ENCODE measurements around the gene RASAL2.
"Not testable (repeated sequence)": the region's sequence is repeated elsewhere in the genome, so short reads cannot be mapped to it uniquely, and the experiment has no call there.

RASAL2 gene

DNA sequence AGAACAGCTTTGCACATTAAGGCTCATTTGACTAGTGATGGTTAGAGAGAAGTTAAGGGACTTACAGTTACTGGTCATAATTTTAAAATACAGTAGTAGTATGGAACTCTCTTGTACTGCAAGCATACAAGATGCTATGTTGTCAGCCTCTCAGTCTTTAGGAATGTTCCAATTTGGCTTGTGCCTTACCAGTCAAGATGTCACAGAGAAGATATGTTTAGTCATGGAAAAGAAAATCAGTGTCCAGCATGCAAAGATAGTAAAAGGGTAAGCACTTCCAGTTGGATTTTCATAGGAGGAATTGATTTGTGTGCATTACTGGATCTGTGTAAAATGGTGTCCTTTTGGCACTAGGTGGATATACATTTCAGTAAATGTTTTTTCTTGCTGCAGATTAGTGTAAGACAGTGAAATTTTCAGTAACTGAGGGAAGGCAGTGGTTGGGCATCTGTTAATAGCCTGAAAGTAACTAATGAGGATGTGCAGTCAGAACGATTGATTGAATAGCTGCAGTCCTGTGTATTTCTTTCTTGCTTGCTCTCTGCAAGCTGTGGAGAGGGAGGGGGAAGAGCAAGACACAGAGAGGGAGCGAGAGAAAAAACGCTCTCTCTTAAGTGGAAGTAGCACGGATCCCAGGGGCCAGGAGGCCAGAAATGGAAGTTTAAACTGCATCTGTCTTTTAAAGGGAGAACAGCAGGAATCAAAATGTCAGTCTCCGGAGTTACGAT is 294.7 kb downstream of the RASAL2 start:
- no peak overlapping the region for H3K9ac ChIP-seq (ENCODE audit: low read depth, low read length, poor library complexity, severe bottlenecking)
- no peaks in the 10 kb centered on the region for H3K4me1 ChIP-seq (ENCODE audit: insufficient read depth, low read length, poor library complexity, severe bottlenecking)
- no peaks in the 10 kb centered on the region for H3K36me3 ChIP-seq (ENCODE audit: insufficient read depth, low read length)
- H2AFZ ChIP-seq (ENCODE audit: low read length): no peak overlapping the region
- no peaks in the 10 kb centered on the region for H3K27me3 ChIP-seq (ENCODE audit: insufficient read depth, low read length, poor library complexity, severe bottlenecking)
- no peaks in the 10 kb centered on the region for H3K9me3 ChIP-seq (ENCODE audit: insufficient read depth, low read depth, low read length)
- no peaks in the 10 kb centered on the region for H3F3A ChIP-seq (ENCODE audit: low read depth)
- TF ChIP-seq CTCF (conservative IDR thresholded peaks at IDR 0.05; ENCODE audit: low read length): no peak
- TF ChIP-seq EZH2phosphoT487 (IDR thresholded peaks at IDR 0.05; ENCODE audit: borderline replicate concordance): no peak
- no peaks in the 10 kb centered on the region for H4K20me1 ChIP-seq (ENCODE audit: insufficient read depth, low read length, poor library complexity, severe bottlenecking)
- H3K9me2 ChIP-seq (replicated peaks; ENCODE audit: low read depth, low read length): no peaks in the 10 kb centered on the region
- H3K79me2 ChIP-seq (ENCODE audit: insufficient read depth, low read length): no peaks in the 10 kb centered on the region
- H3K4me3 ChIP-seq (ENCODE audit: low read length, poor library complexity, severe bottlenecking): no peak overlapping the region
- no peak overlapping the region for H3K4me2 ChIP-seq (ENCODE audit: low read depth, low read length, poor library complexity, severe bottlenecking)

DNA sequence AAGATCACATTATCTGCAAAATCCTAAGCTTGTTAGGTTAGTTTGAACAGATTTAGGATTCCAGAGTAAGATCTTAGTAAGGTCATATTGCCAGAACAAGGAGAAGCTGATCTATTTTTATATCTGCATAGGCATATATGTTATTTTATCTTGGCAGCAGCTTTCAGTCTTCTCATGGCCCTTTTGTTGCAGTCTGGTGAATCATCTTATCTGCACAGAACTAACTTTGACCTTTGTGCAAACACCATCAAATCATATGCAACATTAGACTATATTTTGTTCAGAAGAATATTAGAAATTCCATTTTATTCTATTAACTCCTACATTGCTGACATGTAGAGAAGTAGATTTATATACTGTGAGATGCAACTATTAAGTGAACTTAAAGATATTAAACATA is 295.5 kb downstream of the RASAL2 start:
- Histone ChIP-seq H3K36me3 (ENCODE audit: insufficient read depth, low read length) (no peaks in the 10 kb centered on the region), H3F3A (ENCODE audit: low read depth) (no peaks in the 10 kb centered on the region), H3K9ac (ENCODE audit: low read depth, low read length, poor library complexity, severe bottlenecking) (no peak overlapping the region), H3K4me1 (ENCODE audit: insufficient read depth, low read length, poor library complexity, severe bottlenecking) (no peaks in the 10 kb centered on the region), H4K20me1 (ENCODE audit: insufficient read depth, low read length, poor library complexity, severe bottlenecking) (no peaks in the 10 kb centered on the region), H3K9me3 (ENCODE audit: insufficient read depth, low read depth, low read length) (no peaks in the 10 kb centered on the region), H3K4me2 (ENCODE audit: low read depth, low read length, poor library complexity, severe bottlenecking) (no peak overlapping the region), H3K4me3 (ENCODE audit: low read length, poor library complexity, severe bottlenecking) (no peak overlapping the region), H3K27me3 (ENCODE audit: insufficient read depth, low read length, poor library complexity, severe bottlenecking) (no peaks in the 10 kb centered on the region), H2AFZ (ENCODE audit: low read length) (no peak overlapping the region), H3K9me2 (replicated peaks; ENCODE audit: low read depth, low read length) (no peaks in the 10 kb centered on the region), H3K79me2 (ENCODE audit: insufficient read depth, low read length) (no peaks in the 10 kb centered on the region)
- no peak for TF ChIP-seq EZH2phosphoT487 (IDR thresholded peaks at IDR 0.05; ENCODE audit: borderline replicate concordance)
- TF ChIP-seq CTCF (conservative IDR thresholded peaks at IDR 0.05; ENCODE audit: low read length): no peak

- not testable (repeated sequence) for H3K79me2 ChIP-seq (ENCODE audit: insufficient read depth, low read length); H3K9me2 ChIP-seq (replicated peaks; ENCODE audit: low read depth, low read length); H4K20me1 ChIP-seq (ENCODE audit: insufficient read depth, low read length, poor library complexity, severe bottlenecking); H2AFZ ChIP-seq (ENCODE audit: low read length); H3K9ac ChIP-seq (ENCODE audit: low read depth, low read length, poor library complexity, severe bottlenecking); H3F3A ChIP-seq (ENCODE audit: low read depth); H3K4me1 ChIP-seq (ENCODE audit: insufficient read depth, low read length, poor library complexity, severe bottlenecking); H3K4me3 ChIP-seq (ENCODE audit: low read length, poor library complexity, severe bottlenecking); H3K9me3 ChIP-seq (ENCODE audit: insufficient read depth, low read depth, low read length); H3K4me2 ChIP-seq (ENCODE audit: low read depth, low read length, poor library complexity, severe bottlenecking); H3K36me3 ChIP-seq (ENCODE audit: insufficient read depth, low read length); H3K27me3 ChIP-seq (ENCODE audit: insufficient read depth, low read length, poor library complexity, severe bottlenecking)
These were observed 296.4 kb downstream of the RASAL2 start for GRCh38 chr1:178390280-178390679.

DNA sequence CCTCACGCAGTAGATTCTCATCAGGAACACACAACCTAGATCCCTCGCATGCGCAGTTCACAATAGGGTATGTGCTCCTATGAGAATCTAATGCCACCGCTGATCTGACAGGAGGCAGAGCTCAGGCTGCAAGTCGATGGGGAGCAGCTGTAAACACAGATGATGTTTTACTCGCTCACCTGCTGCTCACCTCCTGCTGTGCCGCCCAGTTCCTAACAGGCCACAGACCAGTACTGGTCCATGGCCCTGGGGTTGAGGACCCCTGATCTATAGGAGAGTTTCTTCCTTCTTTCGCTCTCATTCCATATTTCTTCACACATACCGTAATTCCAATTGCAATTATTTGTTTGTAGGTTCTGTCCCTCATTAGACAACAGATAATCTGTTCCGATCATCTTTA is 299.5 kb downstream of the RASAL2 start:
- no peaks in the 10 kb centered on the region for H3K79me2 ChIP-seq (ENCODE audit: insufficient read depth, low read length)
- TF ChIP-seq EZH2phosphoT487 (IDR thresholded peaks at IDR 0.05; ENCODE audit: borderline replicate concordance): no peak
- TF ChIP-seq CTCF (conservative IDR thresholded peaks at IDR 0.05; ENCODE audit: low read length): no peak
- no peak overlapping the region for H3K4me2 ChIP-seq (ENCODE audit: low read depth, low read length, poor library complexity, severe bottlenecking)
- H3K9ac ChIP-seq (ENCODE audit: low read depth, low read length, poor library complexity, severe bottlenecking): no peak overlapping the region
- H2AFZ ChIP-seq (ENCODE audit: low read length): no peak overlapping the region
- H3K36me3 ChIP-seq (ENCODE audit: insufficient read depth, low read length): no peaks in the 10 kb centered on the region
- H3F3A ChIP-seq (ENCODE audit: low read depth): no peaks in the 10 kb centered on the region
- no peaks in the 10 kb centered on the region for H3K27me3 ChIP-seq (ENCODE audit: insufficient read depth, low read length, poor library complexity, severe bottlenecking)
- no peaks in the 10 kb centered on the region for H3K9me3 ChIP-seq (ENCODE audit: insufficient read depth, low read depth, low read length)
- no peaks in the 10 kb centered on the region for H3K4me1 ChIP-seq (ENCODE audit: insufficient read depth, low read length, poor library complexity, severe bottlenecking)
- H3K9me2 ChIP-seq (replicated peaks; ENCODE audit: low read depth, low read length): no peaks in the 10 kb centered on the region
- no peak overlapping the region for H3K4me3 ChIP-seq (ENCODE audit: low read length, poor library complexity, severe bottlenecking)
- H4K20me1 ChIP-seq (ENCODE audit: insufficient read depth, low read length, poor library complexity, severe bottlenecking): no peaks in the 10 kb centered on the region

All from Loucy (cell line).